Lower leg skin (tissue), 3 donors: ENCODE data around the gene MAFB.

ENCODE experiments used
- CTCF ChIP-seq, 3 donors: fragments of 450-650 bp; IDR thresholded peaks; one replicate each; pipeline ENCODE4 v1.5.1; 2016; ENCODE audit warnings: antibody characterized with exemption in 3 of 3, mild to moderate bottlenecking in 3 of 3, moderate library complexity in 2 of 3
- POLR2A ChIP-seq, 2 donors: fragments of 450-650 bp; IDR thresholded peaks; one replicate each; pipeline ENCODE4 v1.6.1; 2016 to 2017; ENCODE audit warnings: antibody characterized with exemption in 2 of 2, mild to moderate bottlenecking in 1 of 2, moderate library complexity in 1 of 2

- TF ChIP-seq CTCF (IDR thresholded peaks at IDR 0.05) (no peak), POLR2A (IDR thresholded peaks at IDR 0.05) (no peak)
Observed at GRCh38 chr20:40706977-40707582, 18.0 kb upstream of the MAFB start.
